GM19467 (cell line): ENCODE measurements around the gene LMBR1L.

Experiments
- ATAC-seq: cut with Tn5 transposase; IDR thresholded peaks from one replicate; pipeline ENCODE4 v1.9.1; 2021; ENCODE audit warnings: mild to moderate bottlenecking, moderate library complexity; ENCODE audit not compliant: unreplicated experiment

The LMBR1L gene

DNA sequence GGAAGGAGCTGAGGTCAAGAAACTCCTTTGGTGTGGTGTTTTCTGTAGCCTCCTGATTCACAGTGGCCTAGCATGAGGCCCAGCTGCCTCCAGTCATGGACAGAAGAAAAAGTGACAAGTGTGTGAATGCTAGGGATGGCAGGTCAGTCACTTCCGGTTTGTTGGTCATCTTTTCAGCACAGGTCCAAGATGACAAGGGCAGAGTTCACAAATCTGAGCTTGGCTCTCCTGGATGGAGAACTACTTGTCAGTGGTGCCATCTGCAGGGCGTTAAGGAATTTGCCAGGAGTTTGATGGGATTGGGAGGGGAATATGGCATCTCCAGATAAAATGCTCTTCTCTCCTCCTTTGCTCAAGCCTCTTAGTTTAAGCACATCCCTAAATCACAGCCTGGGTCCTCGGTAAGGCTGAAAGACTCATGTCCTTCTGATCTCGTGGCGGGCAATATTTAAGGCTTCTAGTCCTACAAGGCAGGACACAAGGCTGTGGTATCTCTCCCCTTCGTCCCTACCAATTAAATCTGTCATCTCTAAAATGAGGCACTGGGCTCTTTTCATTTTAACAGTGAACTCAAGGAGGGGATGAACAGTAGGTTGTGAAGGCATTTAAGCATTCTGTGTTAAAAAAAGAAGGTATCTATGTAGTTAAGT lies 10.5 kb upstream of the LMBR1L start:
- no peak for ATAC-seq

- peak; percentile 10 for ATAC-seq
Observed at GRCh38 chr12:49111206-49111605, 559 bp upstream of the LMBR1L start.

GRCh38 chr12:49109641-49110463 lies 795 bp downstream of the LMBR1L start:
- no peak for ATAC-seq

- no peak for ATAC-seq
Observed at GRCh38 chr12:49108958-49109404, 1.7 kb downstream of the LMBR1L start.

- no peak for ATAC-seq
Observed at GRCh38 chr12:49105504-49106084, 5.1 kb downstream of the LMBR1L start.

DNA sequence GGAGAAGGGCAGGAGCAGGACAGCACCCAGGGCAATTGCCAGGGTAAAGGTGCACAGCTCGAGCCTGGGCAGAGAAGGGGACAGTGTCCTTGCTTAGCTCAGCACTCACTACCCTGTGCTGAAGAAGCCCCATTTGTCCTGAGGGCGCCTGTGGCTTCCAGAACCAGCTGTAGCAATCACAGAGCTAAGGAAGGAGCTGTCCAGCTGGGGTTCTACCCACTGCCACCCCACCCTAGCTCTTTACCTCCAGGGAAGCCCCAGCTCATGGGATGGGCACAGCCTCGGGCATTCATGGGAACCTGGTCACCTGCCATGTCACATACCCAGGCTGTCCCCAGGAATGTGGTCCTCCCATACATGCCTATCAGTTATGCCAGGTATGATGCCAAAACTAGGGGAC lies 5.8 kb downstream of the LMBR1L start:
- no peak for ATAC-seq

- ATAC-seq = no peak
Observed at GRCh38 chr12:49100380-49100779, 10.3 kb downstream of the LMBR1L start.

DNA sequence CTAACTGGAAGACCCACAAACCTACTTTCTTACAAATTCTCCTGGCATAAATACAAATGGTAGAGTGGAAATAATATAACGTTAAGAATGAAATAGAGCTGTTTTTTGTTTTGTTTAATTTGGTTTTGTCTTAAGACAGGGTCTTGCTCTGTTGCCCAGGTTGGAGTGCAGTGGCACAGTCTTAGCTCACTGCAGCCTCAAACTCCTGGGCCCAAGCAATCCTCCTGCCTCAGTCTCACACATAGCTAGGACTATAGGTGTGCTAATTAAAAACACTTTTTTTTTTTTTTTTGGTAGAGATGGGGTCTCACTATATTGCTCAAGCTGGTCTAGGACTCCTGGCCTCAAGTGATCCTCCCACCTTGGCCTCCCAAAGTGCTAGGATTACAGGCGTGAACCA lies 11.9 kb downstream of the LMBR1L start:
- no peak for ATAC-seq

- no peak for ATAC-seq
Observed at GRCh38 chr12:49098035-49098451, 12.6 kb downstream of the LMBR1L start.

- ATAC-seq = no peak
Observed at GRCh38 chr12:49097381-49097780, 13.3 kb downstream of the LMBR1L start.

DNA sequence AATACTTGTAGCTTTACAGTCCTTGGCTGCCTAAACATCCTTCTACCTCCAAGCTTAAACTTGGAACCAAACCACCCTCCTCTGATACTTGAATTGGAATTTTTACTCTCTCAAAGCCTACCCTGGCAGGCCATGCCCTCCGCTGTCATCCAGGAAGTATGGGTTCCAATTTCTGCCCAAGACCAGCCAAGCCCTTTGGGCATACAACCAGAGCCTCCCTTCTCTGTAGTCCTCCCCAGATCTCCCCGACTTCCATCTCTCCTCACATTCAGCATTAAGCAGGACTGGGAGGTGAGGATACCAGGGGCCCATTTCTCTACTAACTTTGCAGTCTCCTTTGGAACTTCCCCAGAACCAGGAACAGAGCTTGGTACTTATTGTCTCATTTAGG lies 15.7 kb downstream of the LMBR1L start:
- ATAC-seq = no peak

- no peak for ATAC-seq
Observed at GRCh38 chr12:49094160-49094974, 16.3 kb downstream of the LMBR1L start, which contains the start of gene DHH. Gene DHH, minus strand, starts transcription at chr12:49094801. Its CDS starts 289 bp downstream, at chr12:49094512.

GRCh38 chr12:49093792-49094159 lies 16.9 kb downstream of the LMBR1L start:
- ATAC-seq = no peak

DNA sequence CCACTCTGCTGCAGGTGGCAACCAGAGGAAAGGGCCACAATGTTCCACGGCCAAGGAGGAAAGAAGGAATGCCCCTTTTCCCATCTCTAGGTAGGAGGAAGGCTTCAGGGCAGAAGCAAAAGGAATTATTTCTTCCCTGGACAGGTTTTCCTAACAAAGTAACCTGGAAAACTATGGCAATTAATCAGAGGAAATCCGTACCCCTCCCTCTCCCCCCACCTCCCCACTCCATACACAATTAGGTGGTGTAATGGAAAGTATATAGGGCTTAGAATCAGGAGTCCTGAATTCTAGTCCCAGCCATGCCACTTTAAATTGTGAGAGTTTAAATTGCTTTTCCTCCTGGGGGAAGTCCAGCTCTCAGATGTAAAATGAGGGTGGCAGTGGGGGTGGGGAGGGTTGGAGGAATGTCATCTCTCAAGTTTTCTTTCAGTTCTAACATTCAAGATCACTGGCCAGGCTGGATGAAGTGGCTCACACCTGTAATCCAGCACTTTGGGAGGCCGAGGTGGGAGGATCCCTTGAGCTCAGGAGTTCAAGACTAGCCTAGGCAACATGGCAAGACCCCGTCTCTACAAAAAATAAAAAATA lies 17.7 kb downstream of the LMBR1L start:
- ATAC-seq = no peak

GRCh38 chr12:49092086-49092815 lies 18.4 kb downstream of the LMBR1L start:
- no peak for ATAC-seq

DNA sequence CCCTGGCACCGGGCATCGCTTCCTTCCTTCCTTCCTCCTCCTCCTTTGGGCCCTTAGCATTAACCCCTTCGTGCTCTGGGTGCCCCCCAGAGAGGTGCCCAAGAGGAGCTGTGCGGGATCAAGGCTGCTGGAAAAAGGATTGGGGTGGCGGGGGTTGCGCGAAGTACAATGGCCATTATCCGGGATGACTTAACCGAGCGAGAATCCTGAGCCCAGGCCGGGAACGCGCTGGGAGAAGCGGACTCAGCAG lies 18.9 kb downstream of the LMBR1L start:
- no peak for ATAC-seq

- ATAC-seq = no peak
Observed at GRCh38 chr12:49091056-49091835, 19.4 kb downstream of the LMBR1L start.

DNA sequence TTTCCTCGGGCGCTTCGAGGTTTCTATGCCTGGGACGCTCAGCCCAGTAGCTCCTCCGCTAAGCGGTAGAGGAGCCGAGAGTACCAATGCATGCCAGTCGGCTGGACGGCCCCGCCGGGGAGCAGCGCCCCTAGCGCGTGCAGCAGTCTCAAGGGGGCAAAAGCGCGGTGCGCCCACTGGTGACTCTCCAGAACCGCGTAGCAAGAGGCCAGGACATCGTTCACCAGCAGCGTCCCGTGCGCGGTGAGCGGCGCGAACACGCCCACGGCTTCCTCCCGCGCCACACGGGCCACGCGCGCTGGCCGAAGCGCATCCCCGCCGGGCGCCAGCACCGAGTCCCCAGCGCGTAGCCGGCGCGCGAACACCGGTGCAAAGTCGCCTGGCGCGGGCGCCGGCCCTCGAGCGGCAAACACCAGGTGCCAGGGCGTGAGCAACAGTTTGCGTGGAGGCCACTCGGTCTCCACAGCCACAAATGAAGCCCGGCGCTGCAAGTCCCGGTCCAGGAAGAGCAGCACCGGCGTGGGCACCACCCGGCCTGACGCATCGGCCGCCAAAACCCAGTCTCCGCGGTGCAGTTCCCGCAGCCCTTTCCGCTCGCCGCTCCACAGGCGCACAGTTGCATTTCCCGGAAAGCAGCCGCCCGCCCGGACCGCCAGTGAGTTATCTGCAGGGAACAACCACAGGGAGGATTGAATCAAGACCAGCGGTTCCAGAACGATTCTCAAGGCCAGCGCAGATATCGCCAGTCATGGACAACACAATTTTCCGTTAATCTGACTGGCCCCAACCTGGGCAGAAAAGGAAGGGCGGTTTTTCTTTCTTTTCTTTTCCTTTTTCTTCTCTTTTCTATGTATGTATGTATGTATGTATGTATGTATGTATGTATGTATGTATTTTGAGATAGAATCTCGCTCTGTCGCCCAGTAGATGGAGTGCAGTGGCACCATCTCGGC lies 20.6 kb downstream of the LMBR1L start:
- no peak for ATAC-seq
